NCI-H2171 (cell line): ENCODE results near the gene CEND1.
"Not testable (repeated sequence)": the region's sequence is repeated elsewhere in the genome, so short reads cannot be mapped to it uniquely, and the experiment has no call there.

Experiments
- DNase-seq: peaks from one replicate; lab custom pipeline; 2025; lab: John Stamatoyannopoulos, UW

CEND1 gene

GRCh38 chr11:763549-764321 lies 26.2 kb downstream of the CEND1 start:
- DNase-seq = no peak

GRCh38 chr11:763073-763463 lies 26.8 kb downstream of the CEND1 start:
- DNase-seq = peak; percentile 81

GRCh38 chr11:762421-763072 lies 27.3 kb downstream of the CEND1 start:
- DNase-seq = peak; percentile 82

GRCh38 chr11:761526-762108 lies 28.3 kb downstream of the CEND1 start:
- DNase-seq = no peak

- DNase-seq = no peak
Measured at GRCh38 chr11:760236-760635, 29.7 kb downstream of the CEND1 start.

GRCh38 chr11:749731-750130 lies 40.2 kb downstream of the CEND1 start:
- DNase-seq = no peak

- DNase-seq = no peak
Measured at GRCh38 chr11:748007-748359, 41.9 kb downstream of the CEND1 start.

- peak; percentile 69 for DNase-seq
Measured at GRCh38 chr11:747158-748006, 42.5 kb downstream of the CEND1 start, which contains the start of gene TALDO1. Gene TALDO1 (plus strand): TSS chr11:747464. CDS start chr11:747482, 18 bp downstream.

- DNase-seq = no peak
Measured at GRCh38 chr11:746289-747157, 43.4 kb downstream of the CEND1 start.

GRCh38 chr11:745428-745827 lies 44.5 kb downstream of the CEND1 start:
- no peak for DNase-seq

GRCh38 chr11:742571-743201 lies 47.2 kb downstream of the CEND1 start:
- DNase-seq = no peak

- DNase-seq = no peak
Measured at GRCh38 chr11:742156-742546, 47.7 kb downstream of the CEND1 start.

GRCh38 chr11:737899-738298 lies 52.0 kb downstream of the CEND1 start:
- DNase-seq = not testable (repeated sequence)

GRCh38 chr11:737366-737765 lies 52.5 kb downstream of the CEND1 start:
- no peak for DNase-seq
